ENCODE data around the gene LPP.

DNA sequence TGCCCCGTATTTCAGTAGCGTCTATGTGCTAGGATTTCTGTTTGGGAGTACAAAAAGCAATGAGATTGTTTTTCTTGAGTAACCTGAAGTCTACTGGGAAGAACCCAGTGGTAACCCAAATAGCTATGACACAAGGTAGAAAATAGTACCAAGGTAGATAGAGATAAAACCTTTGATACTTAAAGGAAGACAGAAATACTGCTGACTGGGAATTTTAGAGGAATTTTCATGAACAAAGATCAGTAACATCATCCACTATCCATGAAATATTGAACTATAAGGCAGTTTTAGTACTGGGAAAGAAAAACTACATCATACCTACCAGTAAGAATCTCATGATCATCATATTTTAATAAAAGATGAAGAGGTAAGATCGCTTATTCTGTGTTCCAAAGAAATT lies 489.8 kb downstream of the LPP start:
- TF ChIP-seq, protein P1, sequence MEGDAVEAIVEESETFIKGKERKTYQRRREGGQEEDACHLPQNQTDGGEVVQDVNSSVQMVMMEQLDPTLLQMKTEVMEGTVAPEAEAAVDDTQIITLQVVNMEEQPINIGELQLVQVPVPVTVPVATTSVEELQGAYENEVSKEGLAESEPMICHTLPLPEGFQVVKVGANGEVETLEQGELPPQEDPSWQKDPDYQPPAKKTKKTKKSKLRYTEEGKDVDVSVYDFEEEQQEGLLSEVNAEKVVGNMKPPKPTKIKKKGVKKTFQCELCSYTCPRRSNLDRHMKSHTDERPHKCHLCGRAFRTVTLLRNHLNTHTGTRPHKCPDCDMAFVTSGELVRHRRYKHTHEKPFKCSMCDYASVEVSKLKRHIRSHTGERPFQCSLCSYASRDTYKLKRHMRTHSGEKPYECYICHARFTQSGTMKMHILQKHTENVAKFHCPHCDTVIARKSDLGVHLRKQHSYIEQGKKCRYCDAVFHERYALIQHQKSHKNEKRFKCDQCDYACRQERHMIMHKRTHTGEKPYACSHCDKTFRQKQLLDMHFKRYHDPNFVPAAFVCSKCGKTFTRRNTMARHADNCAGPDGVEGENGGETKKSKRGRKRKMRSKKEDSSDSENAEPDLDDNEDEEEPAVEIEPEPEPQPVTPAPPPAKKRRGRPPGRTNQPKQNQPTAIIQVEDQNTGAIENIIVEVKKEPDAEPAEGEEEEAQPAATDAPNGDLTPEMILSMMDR (IDR thresholded peaks at IDR 0.05 in 4 of 5, conservative IDR thresholded peaks at IDR 0.05 in 1 of 5) = no peak
- no peak for TF ChIP-seq POLR2A (IDR thresholded peaks at IDR 0.05)

Measured in gastrocnemius medialis (tissue), 4 donors.